ENCODE measurements around the gene FURIN.
"Not testable (repeated sequence)": the region's sequence is repeated elsewhere in the genome, so short reads cannot be mapped to it uniquely, and the experiment has no call there.

Gene FURIN

DNA sequence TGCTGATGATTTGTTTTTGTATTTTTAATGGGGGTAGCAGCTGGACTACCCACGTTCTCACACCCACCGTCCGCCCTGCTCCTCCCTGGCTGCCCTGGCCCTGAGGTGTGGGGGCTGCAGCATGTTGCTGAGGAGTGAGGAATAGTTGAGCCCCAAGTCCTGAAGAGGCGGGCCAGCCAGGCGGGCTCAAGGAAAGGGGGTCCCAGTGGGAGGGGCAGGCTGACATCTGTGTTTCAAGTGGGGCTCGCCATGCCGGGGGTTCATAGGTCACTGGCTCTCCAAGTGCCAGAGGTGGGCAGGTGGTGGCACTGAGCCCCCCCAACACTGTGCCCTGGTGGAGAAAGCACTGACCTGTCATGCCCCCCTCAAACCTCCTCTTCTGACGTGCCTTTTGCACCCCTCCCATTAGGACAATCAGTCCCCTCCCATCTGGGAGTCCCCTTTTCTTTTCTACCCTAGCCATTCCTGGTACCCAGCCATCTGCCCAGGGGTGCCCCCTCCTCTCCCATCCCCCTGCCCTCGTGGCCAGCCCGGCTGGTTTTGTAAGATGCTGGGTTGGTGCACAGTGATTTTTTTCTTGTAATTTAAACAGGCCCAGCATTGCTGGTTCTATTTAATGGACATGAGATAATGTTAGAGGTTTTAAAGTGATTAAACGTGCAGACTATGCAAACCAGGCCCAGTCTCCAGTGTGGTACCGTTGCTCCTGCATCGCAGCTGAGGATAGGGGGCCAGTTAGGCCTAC lies 14.6 kb downstream of the FURIN start:
- DNase-seq (ENCODE audit: low read depth in 3 of 3), result no peak

DNA sequence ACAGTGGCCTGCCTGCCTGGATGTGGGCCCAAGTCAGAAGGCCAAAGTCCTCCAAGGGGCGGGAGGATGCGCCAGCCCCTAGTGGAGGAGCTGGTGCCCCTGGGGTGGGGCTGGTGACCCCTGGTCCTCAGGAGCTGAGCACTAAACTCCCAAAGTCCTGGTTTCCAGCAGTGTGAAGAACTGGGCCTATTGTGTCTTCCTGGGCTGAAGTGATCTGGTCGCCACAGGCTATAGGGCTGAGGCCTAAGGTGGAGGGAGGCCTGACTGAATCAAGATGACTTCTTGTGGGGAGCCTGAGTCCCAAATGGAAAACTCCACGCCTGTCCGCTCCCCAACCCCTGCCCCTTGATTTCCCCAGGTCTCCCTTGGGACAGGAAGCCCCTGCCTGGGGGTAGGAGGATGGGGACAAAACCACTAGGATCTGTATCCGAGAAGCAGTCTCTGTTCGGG lies 15.2 kb downstream of the FURIN start:
- no peak for DNase-seq (ENCODE audit: low read depth in 3 of 3)

DNA sequence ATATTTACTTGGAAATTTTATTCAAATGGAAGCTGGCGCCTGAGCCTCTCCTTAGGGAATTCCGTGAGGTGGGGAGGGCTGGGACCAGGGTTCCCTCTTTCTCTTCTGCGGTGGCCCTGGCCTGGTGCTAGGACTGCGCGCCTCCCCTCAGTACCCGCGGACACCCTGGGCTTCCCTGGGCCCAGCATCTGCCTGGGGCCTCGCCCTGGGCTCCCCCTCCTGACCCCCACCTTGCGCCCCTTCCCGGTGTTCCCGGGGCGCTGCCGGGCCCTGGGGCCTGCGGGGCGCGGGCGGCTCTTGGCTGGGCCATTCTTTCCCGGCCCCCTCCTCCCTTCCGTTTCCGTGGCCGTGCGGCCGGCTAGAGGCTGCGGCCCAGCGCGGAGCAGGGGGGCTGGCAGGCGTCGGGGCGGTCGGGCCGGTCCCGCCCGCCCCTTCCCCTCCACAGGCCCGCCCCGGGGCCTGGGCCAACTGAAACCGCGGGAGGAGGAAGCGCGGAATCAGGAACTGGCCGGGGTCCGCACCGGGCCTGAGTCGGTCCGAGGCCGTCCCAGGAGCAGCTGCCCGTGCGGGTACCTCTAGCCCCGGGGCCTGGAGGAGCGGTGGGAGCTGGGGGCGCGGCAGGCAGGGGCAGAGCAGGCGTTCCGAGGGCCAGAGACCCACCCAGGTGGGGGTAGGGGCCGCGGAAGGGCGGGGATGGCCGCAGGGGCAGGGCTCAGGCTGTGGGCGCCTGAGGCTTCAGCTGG lies 15.8 kb downstream of the FURIN start, which contains the start of gene FES:
FES (plus strand) TSS at position 529 of the 743 bp plus-strand sequence. CDS start 542 bp downstream, outside the sequence.
- no peak for DNase-seq (ENCODE audit: low read depth in 3 of 3)

DNA sequence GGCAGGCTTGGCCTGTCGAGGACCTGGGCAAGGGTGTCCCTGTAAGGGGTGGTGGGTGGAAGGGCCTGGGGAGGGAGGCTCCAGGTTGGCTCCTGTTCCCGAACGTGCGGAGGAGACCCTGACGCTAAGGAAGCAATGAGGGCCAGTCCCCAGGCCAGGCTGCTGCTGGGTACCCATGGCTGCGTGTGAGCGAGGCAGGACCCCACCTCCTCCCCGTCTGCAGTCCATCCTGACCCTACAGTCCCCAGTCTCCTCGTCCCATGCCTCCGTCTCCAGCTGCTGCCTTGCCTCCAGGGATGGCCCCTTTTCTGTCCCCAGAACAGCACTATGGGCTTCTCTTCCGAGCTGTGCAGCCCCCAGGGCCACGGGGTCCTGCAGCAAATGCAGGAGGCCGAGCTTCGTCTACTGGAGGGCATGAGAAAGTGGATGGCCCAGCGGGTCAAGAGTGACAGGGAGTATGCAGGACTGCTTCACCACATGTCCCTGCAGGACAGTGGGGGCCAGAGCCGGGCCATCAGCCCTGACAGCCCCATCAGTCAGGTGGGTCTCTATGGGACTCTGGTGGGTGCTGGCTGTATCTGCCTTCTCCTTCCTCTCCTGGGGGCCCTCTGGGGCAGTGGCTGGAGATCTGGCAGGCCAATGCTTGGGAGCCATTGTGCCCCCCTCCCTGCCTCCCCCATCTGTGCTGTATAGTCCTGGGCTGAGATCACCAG lies 16.5 kb downstream of the FURIN start:
- no peak for DNase-seq (ENCODE audit: low read depth in 3 of 3)

GRCh38 chr15:90885432-90886290 lies 17.3 kb downstream of the FURIN start:
- DNase-seq (ENCODE audit: low read depth in 3 of 3), result peak; percentile 66 to 83 (median 66)

GRCh38 chr15:90886291-90886614 lies 17.9 kb downstream of the FURIN start:
- DNase-seq (ENCODE audit: low read depth in 3 of 3), result no peak

- DNase-seq (ENCODE audit: low read depth in 3 of 3), result no peak
Observed at GRCh38 chr15:90887037-90887481, 18.7 kb downstream of the FURIN start.

DNA sequence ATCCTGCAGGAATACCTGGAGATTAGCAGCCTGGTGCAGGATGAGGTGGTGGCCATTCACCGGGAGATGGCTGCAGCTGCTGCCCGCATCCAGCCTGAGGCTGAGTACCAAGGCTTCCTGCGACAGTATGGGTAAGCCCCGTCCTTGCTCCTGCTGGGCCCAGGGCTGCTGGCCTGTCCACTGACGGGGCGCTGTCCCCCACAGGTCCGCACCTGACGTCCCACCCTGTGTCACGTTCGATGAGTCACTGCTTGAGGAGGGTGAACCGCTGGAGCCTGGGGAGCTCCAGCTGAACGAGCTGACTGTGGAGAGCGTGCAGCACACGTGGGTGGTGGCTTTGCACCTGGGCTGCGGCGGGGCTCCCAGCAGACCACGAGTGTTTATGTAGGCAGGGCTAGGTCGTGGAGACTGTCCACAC lies 20.9 kb downstream of the FURIN start:
- DNase-seq (ENCODE audit: low read depth in 3 of 3), result no peak

- DNase-seq (ENCODE audit: low read depth in 3 of 3), result no peak
Observed at GRCh38 chr15:90889736-90890456, 21.5 kb downstream of the FURIN start.

GRCh38 chr15:90890839-90891238 lies 22.5 kb downstream of the FURIN start:
- no peak for DNase-seq (ENCODE audit: low read depth in 3 of 3)

DNA sequence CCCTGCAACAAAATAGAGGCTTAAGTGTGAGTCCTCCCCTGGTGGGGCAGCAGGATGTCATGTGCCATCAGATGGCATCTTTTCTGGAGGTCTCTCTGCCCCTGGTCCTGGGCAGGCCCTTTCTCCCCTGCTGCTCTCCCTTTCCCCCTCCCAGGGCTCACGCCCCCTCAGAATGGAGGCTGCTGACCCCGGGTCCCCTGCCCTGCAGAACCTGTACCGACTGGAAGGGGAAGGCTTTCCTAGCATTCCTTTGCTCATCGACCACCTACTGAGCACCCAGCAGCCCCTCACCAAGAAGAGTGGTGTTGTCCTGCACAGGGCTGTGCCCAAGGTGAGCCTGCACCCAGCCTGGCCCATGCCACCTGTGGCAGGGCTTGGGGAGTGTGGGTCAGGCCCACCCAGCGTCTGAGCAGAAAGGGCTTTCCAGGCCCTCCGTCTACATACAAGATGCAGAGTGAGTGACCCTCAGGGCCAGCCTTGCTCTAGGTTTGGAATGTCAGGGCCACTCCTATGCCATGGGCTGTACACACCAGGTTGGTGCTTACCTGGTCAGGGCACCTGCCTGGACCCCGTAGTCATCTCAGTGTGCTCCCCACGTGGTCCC lies 23.1 kb downstream of the FURIN start:
- no peak for DNase-seq (ENCODE audit: low read depth in 3 of 3)

- DNase-seq (ENCODE audit: low read depth in 3 of 3), result no peak
Observed at GRCh38 chr15:90892023-90892422, 23.6 kb downstream of the FURIN start.

DNA sequence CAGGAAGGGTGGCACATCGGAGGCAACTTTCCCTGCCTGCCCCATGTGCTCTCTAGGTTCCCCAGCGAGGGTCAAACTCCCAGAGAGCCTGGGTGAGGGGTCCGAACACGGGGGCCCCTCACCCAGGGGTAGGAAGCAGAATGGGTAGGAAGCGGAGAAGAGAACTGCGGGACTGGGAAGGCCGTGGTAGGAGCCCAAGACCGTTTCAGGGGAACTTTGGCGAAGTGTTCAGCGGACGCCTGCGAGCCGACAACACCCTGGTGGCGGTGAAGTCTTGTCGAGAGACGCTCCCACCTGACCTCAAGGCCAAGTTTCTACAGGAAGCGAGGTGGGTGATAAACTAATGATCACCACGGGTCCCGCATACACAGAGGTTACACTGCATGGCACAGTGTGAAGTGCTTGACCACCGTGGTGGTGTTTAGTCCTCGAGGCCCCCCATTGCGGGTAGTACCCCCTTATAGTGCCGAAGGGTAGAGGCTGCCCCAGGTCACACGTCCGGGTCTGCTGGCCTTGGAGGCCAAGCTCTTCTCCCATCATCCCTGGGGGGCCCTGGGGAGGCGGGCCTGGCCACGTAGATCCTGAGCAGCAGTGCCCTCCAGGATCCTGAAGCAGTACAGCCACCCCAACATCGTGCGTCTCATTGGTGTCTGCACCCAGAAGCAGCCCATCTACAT lies 24.2 kb downstream of the FURIN start:
- DNase-seq (ENCODE audit: low read depth in 3 of 3), result no peak

- DNase-seq (ENCODE audit: low read depth in 3 of 3), result no peak
Observed at GRCh38 chr15:90893175-90894090, 25.0 kb downstream of the FURIN start.

DNA sequence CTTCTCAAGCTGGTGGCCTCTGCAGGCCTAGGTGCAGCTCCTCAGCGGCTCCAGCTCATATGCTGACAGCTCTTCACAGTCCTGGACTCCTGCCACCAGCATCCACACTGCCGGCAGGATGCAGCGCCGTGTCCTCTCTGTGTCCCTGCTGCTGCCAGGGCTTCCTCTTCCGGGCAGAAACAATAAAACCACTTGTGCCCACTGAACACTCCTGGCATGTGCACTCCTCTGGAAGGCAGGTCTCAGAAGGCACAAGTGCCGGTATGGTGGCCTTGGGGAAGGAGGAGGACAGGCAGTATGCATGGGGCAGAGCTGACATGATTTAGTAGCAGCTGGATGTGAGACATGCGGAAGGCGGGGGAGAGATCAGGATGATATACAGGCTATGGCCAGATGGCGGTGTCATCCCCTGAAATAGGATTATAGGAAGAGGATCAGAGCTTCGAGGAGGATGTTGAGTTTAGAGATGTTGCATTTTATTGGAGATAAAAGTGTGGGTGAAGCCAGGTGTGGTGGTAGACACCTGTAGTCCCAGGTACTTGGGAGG lies 27.3 kb downstream of the FURIN start:
- DNase-seq (ENCODE audit: low read depth in 3 of 3), result no peak

- not testable (repeated sequence) for DNase-seq (ENCODE audit: low read depth in 3 of 3)
Observed at GRCh38 chr15:90897131-90897655, 28.8 kb downstream of the FURIN start.

GRCh38 chr15:90901175-90902039 lies 33.0 kb downstream of the FURIN start:
- DNase-seq (ENCODE audit: low read depth in 3 of 3), result no peak
